ENCODE data around the gene BTNL2. TPM values are rescaled to one million over a fixed set of nuclear protein-coding genes. Genes with fewer than 3 reads are reported as not detected.
"Not testable (repeated sequence)": the region's sequence is repeated elsewhere in the genome, so short reads cannot be mapped to it uniquely, and the experiment has no call there.

Gene BTNL2, protein sequence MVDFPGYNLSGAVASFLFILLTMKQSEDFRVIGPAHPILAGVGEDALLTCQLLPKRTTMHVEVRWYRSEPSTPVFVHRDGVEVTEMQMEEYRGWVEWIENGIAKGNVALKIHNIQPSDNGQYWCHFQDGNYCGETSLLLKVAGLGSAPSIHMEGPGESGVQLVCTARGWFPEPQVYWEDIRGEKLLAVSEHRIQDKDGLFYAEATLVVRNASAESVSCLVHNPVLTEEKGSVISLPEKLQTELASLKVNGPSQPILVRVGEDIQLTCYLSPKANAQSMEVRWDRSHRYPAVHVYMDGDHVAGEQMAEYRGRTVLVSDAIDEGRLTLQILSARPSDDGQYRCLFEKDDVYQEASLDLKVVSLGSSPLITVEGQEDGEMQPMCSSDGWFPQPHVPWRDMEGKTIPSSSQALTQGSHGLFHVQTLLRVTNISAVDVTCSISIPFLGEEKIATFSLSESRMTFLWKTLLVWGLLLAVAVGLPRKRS
- not detected for polyA plus RNA-seq

- WGBS, 3 donors, result 58 to 71% (median 61%) methylated on average over 4 of the region's 4 CpGs
- no peak within 1 kb of the TSS for H3K27ac ChIP-seq (ENCODE audit: low read depth, low read length)
Measured at GRCh38 chr6:32406857-32407256, at the start of gene BTNL2. Gene BTNL2 (minus strand): TSS chr6:32407181. CDS start chr6:32407123, 58 bp downstream.

GRCh38 chr6:32449088-32449736 lies 42.2 kb upstream of the BTNL2 start:
- H3K27ac ChIP-seq (ENCODE audit: low read depth, low read length), result no peak overlapping the region
- 67 to 87% (median 78%) methylated on average over 2 to 3 of the region's 3 CpGs for WGBS, 3 donors

GRCh38 chr6:32447932-32448331 lies 41.0 kb upstream of the BTNL2 start:
- H3K27ac ChIP-seq (ENCODE audit: low read depth, low read length), result no peak overlapping the region

DNA sequence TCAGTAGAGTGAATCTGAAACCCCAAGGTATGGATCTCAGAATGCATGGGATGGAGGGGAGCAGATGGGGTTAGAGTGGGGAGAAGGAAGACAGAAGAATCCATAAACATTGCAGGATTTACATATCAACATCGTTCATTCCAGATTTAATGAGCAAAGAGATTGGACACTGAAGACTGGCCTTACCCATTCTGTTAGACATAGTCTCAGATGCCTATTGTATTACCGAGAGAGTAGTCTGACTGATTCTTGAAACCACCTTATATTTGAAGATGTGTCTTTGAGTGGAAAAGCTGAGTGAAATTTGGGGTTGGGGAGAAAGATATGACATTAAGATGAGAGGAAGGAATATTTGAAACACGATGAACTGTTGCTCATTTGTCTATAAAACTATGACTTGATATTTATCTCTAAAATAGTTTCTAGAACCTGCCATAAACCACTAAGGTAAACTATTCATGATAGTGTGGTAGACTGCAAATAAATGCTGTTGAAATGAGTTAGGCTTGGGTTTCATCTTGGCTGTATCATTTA lies 38.4 kb upstream of the BTNL2 start:
- WGBS, 3 donors, result 63 to 76% (median 72%) methylated on average over 3 of the region's 3 CpGs
- no peak overlapping the region for H3K27ac ChIP-seq (ENCODE audit: low read depth, low read length)

DNA sequence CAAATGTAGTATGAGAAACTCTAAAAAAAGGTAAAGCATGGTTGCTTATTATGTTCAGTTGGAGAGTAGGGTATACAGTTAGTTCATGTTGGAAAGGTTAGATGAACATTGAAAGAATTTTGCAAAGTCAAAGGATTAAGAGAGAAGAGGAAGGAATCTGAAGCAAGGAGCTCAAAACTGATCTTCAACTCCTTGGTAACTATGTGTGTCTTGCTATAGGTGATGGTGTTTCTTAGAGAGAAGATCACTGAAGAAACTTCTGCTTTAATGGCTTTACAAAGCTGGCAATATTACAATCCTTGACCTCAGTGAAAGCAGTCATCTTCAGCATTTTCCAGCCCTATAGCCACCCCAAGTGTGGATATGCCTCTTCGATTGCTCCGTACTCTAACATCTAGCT lies 37.5 kb upstream of the BTNL2 start:
- no peak overlapping the region for H3K27ac ChIP-seq (ENCODE audit: low read depth, low read length)
- 58 to 81% (median 66%) methylated on average over 2 of the region's 2 CpGs for WGBS, 3 donors

DNA sequence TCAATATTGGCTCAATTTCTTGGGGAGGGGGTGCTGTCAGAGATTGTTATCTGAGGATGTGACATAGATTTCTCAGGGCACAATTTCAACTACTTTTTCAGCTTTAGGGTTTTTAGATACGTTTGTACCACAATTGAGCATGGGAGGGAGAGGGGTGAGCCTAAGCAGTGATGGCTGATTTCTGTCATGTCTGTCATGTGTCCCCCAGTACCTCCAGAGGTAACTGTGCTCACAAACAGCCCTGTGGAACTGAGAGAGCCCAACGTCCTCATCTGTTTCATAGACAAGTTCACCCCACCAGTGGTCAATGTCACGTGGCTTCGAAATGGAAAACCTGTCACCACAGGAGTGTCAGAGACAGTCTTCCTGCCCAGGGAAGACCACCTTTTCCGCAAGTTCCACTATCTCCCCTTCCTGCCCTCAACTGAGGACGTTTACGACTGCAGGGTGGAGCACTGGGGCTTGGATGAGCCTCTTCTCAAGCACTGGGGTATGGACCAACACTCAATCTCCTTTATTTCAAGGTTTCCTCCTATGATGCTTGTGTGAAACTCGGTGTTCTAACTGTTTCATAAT lies 36.1 kb upstream of the BTNL2 start:
- no peak overlapping the region for H3K27ac ChIP-seq (ENCODE audit: low read depth, low read length)
- 72 to 79% (median 74%) methylated on average over 8 of the region's 8 CpGs for WGBS, 3 donors

DNA sequence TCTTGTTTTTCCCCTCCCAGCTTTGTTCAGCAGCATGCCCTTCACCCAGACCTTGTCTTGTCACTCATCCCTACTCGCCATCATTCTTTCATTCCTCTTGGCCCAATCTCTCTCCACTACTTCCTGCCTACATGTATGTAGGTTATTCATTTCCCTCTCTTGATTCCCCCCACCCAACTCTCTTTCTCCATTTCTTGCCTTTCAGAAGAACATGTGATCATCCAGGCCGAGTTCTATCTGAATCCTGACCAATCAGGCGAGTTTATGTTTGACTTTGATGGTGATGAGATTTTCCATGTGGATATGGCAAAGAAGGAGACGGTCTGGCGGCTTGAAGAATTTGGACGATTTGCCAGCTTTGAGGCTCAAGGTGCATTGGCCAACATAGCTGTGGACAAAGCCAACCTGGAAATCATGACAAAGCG lies 35.3 kb upstream of the BTNL2 start:
- H3K27ac ChIP-seq (ENCODE audit: low read depth, low read length), result no peak overlapping the region
- WGBS, 3 donors, result 73 to 92% (median 89%) methylated on average over 7 of the region's 7 CpGs

DNA sequence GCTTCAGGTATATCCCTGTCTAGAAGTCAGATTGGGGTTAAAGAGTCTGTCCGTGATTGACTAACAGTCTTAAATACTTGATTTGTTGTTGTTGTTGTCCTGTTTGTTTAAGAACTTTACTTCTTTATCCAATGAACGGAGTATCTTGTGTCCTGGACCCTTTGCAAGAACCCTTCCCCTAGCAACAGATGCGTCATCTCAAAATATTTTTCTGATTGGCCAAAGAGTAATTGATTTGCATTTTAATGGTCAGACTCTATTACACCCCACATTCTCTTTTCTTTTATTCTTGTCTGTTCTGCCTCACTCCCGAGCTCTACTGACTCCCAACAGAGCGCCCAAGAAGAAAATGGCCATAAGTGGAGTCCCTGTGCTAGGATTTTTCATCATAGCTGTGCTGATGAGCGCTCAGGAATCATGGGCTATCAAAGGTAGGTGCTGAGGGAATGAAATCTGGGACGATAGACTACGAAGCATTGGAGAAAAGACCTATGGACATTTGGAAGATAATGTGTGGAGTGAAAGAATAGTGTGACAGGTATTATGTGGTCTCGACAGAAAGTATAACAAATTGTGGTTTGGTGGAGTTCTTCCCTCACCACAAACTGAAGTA lies 32.7 kb upstream of the BTNL2 start, which contains the start of gene HLA-DRA:
HLA-DRA (plus strand) TSS at position 286 of the 613 bp plus-strand sequence; CDS start at position 350, 64 bp downstream.
- WGBS, 3 donors, result 14 to 32% (median 20%) methylated on average over 9 of the region's 9 CpGs

GRCh38 chr6:32439139-32439538 lies 32.2 kb upstream of the BTNL2 start:
- no peak overlapping the region for H3K27ac ChIP-seq (ENCODE audit: low read depth, low read length)
- 79 to 83% (median 83%) methylated on average over 1 of the region's 1 CpG for WGBS, 3 donors

More for the DNA sequence above, 32.7 kb upstream of the BTNL2 start, which contains the start of gene HLA-DRA:
- no peak within 1 kb of the TSS for H3K27ac ChIP-seq (ENCODE audit: low read depth, low read length)

- WGBS, 3 donors, result 26 to 66% (median 39%) methylated on average over 2 of the region's 2 CpGs
- H3K27ac ChIP-seq (ENCODE audit: low read depth, low read length), result no peak overlapping the region
Measured at GRCh38 chr6:32436995-32437836, 30.2 kb upstream of the BTNL2 start.

DNA sequence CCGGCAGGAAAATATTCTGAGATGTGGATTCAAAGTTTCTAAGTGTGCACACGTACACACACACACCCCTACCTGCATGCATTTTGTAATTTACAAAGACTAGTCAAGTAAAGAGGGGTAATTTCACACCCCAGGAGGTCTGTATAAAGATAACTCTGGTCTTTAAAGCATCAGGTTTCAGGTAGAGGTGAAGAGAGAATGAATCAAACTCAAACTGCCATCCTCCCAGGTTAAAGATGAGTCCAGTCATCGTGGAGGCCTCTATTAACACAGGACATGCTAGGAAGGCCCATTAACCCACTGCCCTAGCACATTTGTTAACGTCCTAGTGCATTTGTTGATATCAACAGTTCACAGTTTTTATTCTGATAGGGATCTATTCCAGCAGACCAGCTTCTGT lies 29.2 kb upstream of the BTNL2 start:
- 61 to 65% (median 65%) methylated on average over 4 of the region's 4 CpGs for WGBS, 3 donors
- H3K27ac ChIP-seq (ENCODE audit: low read depth, low read length), result no peak overlapping the region

GRCh38 chr6:32433950-32434349 lies 27.0 kb upstream of the BTNL2 start:
- not testable (repeated sequence) for H3K27ac ChIP-seq (ENCODE audit: low read depth, low read length)
- 89 to 93% (median 92%) methylated on average over 1 of the region's 1 CpG for WGBS, 3 donors

- H3K27ac ChIP-seq (ENCODE audit: low read depth, low read length), result no peak overlapping the region
- 2 to 8% (median 3%) methylated on average over 1 of the region's 1 CpG for WGBS, 3 donors
Measured at GRCh38 chr6:32432050-32432450, 25.1 kb upstream of the BTNL2 start.

DNA sequence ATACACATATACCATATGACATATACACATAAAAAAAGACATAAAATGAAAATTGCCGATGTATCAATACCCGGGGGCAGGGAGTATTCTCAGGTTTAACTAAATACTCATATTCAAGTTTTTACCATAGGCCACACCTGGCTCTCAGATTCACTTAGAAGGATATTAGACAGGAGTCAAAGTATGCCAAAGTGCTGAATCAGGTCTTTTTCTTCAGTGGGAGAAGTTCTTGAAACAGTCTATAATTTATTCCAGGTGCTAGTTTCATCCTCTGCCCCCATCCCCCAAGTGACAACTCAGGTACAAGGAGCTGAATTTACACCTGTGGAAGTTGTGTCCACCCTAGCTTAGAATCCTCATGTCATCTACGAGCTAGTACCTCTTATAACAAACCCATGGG lies 24.2 kb upstream of the BTNL2 start:
- WGBS, 3 donors, result 68 to 75% (median 69%) methylated on average over 3 of the region's 3 CpGs

GRCh38 chr6:32430179-32430578 lies 23.2 kb upstream of the BTNL2 start:
- 73 to 88% (median 76%) methylated on average over 3 of the region's 3 CpGs for WGBS, 3 donors
- H3K27ac ChIP-seq (ENCODE audit: low read depth, low read length), result no peak overlapping the region

More for the DNA sequence above, 24.2 kb upstream of the BTNL2 start:
- no peak overlapping the region for H3K27ac ChIP-seq (ENCODE audit: low read depth, low read length)

GRCh38 chr6:32427934-32428474 lies 21.0 kb upstream of the BTNL2 start:
- H3K27ac ChIP-seq (ENCODE audit: low read depth, low read length), result no peak overlapping the region
- WGBS, 3 donors, result 78 to 91% (median 87%) methylated on average over 4 of the region's 4 CpGs

GRCh38 chr6:32427218-32427617 lies 20.2 kb upstream of the BTNL2 start:
- H3K27ac ChIP-seq (ENCODE audit: low read depth, low read length), result no peak overlapping the region
- 43 to 50% (median 48%) methylated on average over 1 of the region's 1 CpG for WGBS, 3 donors

Data from adipose tissue (tissue), 3 donors.